Suprapubic skin (tissue), 4 donors: Measurements from ENCODE around the gene AHDC1. TPM values are rescaled to one million over a fixed set of nuclear protein-coding genes. Genes with fewer than 3 reads are reported as not detected.

Experiments
- DNase-seq, 2 donors: peaks; one replicate each; pipeline ENCODE4 v3.0.0-alpha.2; 2019; ENCODE audit warnings: low spot score in 2 of 2
- H3K27ac ChIP-seq: fragments of 200-600 bp; sonication (generic); one replicate; pipeline ENCODE4 v1.5.1; 2019
- H3K27me3 ChIP-seq: fragments of 200-600 bp; sonication (generic); one replicate; pipeline ENCODE4 v1.5.1; 2019
- H3K36me3 ChIP-seq: fragments of 200-600 bp; sonication (generic); one replicate; pipeline ENCODE4 v1.5.1; 2019
- H3K4me1 ChIP-seq: fragments of 200-600 bp; sonication (generic); one replicate; pipeline ENCODE4 v1.5.1; 2019
- H3K4me3 ChIP-seq: fragments of 200-600 bp; sonication (generic); one replicate; pipeline ENCODE4 v1.5.1; 2019; ENCODE audit warnings: mild to moderate bottlenecking
- H3K9me3 ChIP-seq: fragments of 200-600 bp; sonication (generic); one replicate; pipeline ENCODE4 v1.5.1; 2019
- CTCF ChIP-seq, 2 donors: fragments of 200-600 bp in 1 of 2; fragments of 450-650 bp in 1 of 2; sonication (generic) in 1 of 2; IDR thresholded peaks; one replicate each; pipeline ENCODE4 v1.5.1; 2016 to 2019; ENCODE audit warnings: antibody characterized with exemption in 2 of 2, mild to moderate bottlenecking in 1 of 2, moderate library complexity in 1 of 2
- EP300 ChIP-seq: sonication (generic); formaldehyde crosslinking; IDR thresholded peaks from one replicate; pipeline ENCODE4 v1.6.1; 2017; ENCODE audit warnings: antibody characterized with exemption
- POLR2A ChIP-seq, 2 donors: fragments of 450-650 bp; IDR thresholded peaks; one replicate each; pipeline ENCODE4 v1.6.1; 2017; ENCODE audit warnings: antibody characterized with exemption in 2 of 2, mild to moderate bottlenecking in 2 of 2, moderate library complexity in 2 of 2
- POLR2AphosphoS5 ChIP-seq, 3 donors: sonication (generic); formaldehyde crosslinking; IDR thresholded peaks; one replicate each; pipeline ENCODE4 v1.6.1; 2017; ENCODE audit warnings: antibody characterized with exemption in 3 of 3
- WGBS: methylation state at CpG from one replicate; pipeline ENCODE4 v1.1.5; 2018; 5-methylcytosine and 5-hydroxymethylcytosine counted together
- total RNA-seq, 4 donors: library from RNA; depleted of rRNA; stranded (reverse); fragments of >200 nt; gene quantifications; one replicate each; pipeline ENCODE4 v1.1.0, GENCODE V29; 2016

The AHDC1 gene
- total RNA-seq, 4 donors from 2014 or later = 46.7 to 103 (median 60.1) TPM

DNA sequence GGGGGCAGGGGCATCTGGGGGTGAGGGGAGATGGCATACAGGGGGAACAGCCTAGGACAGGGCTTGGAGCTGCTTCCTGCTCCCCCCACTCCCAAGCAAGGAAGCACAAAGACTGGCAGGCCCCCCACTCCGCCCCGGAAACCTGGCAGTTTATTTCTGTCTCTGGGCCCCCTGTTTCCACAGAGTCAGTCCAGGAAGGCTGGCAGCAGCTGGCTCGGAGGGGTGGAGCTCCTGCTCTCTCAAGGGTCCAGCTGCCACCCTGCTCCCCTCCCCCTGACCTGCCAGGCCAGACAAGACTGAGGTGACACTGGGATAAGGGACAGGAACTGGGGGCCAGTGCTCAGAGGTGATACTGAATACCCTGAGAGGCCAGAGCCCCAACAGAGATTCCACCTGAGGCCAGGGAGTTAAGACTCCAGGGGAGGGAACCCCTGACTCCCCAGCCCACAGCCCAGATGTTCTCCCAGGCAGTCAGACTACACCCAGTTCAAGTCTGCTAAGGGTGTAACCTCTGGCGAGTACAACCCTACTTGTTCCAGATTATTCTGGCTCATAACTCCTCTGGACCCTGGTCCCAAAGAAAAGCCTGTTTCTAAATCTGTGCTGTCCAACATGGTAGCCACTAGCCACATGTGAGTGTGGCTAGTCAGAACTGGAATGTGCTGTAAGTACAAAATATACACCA is 26.3 kb downstream of the AHDC1 start:
- Histone ChIP-seq H3K4me3 (no peak overlapping the region), H3K9me3 (no peaks in the 10 kb centered on the region), H3K36me3 (no peaks in the 10 kb centered on the region), H3K27ac (peak overlapping the region; percentile 67), H3K4me1 (peaks cover 70% of the 10 kb centered on the region), H3K27me3 (no peaks in the 10 kb centered on the region)
- DNase-seq = peak in 1 of 2 donors; percentile 73
- WGBS = 15% methylated on average over 1 of the region's 4 CpGs
- no peak for TF ChIP-seq EP300
- no peak for TF ChIP-seq POLR2AphosphoS5 (IDR thresholded peaks at IDR 0.05)
- no peak for TF ChIP-seq CTCF (IDR thresholded peaks at IDR 0.05)
- TF ChIP-seq POLR2A (IDR thresholded peaks at IDR 0.05) = no peak

DNA sequence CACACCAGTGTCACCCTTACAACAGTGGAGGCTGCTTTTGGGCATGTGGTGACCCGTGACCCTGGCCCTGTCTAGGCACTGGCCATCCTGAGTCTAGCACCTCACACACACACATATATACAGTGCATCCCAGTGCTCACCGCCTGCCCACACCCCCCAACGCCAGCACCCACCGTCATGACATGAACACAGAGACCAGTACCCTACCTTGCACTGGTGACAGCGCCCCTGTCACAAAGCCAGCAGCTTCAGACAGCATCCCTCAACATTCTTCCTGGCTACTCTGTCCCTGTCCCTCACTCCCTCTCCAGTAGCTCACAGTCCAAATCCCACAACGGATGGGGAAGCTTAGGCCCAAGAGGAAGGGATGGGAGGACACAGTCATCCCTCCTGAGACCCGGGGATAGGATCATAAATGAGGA is 27.1 kb downstream of the AHDC1 start:
- TF ChIP-seq POLR2AphosphoS5 (IDR thresholded peaks at IDR 0.05) (no peak), CTCF (IDR thresholded peaks at IDR 0.05) (no peak), POLR2A (IDR thresholded peaks at IDR 0.05) (no peak), EP300 (no peak)
- Histone ChIP-seq H3K4me1 (peaks cover 77% of the 10 kb centered on the region), H3K27me3 (no peaks in the 10 kb centered on the region), H3K36me3 (no peaks in the 10 kb centered on the region), H3K27ac (peak overlapping the region; percentile 94), H3K4me3 (no peak overlapping the region), H3K9me3 (no peaks in the 10 kb centered on the region)
- DNase-seq = no peak
- 55% methylated on average over 7 of the region's 7 CpGs for WGBS

DNA sequence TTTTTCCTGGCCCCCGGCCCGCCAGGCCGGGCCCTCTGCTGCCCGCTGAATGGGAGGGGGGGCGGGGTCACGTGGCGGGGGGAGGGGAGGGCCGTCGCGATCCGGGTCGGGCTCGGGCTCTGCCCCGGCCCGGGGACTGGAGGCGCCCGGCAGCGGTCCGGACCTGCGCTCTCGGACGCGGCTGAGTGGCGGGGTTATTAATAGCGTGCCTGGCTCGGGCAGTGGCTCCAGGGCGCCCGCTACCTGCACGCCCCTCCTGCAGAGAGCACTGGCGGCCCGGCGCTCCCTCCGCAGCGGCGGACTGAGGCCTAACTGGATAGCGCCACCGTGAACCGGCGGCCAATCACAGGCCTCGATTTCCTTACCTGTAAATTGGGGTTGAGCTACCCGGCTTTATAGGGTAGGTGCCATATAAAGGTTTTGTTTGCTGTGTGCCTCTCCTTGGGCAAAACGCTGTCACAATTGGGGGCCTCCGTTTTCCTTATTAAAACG is 28.1 kb downstream of the AHDC1 start:
- DNase-seq = no peak
- Histone ChIP-seq H3K4me3 (peak overlapping the region; percentile 59), H3K4me1 (peaks cover 79% of the 10 kb centered on the region), H3K27ac (peak overlapping the region; percentile 94), H3K27me3 (no peaks in the 10 kb centered on the region), H3K36me3 (no peaks in the 10 kb centered on the region), H3K9me3 (no peaks in the 10 kb centered on the region)
- TF ChIP-seq POLR2AphosphoS5 (IDR thresholded peaks at IDR 0.05) (no peak), POLR2A (IDR thresholded peaks at IDR 0.05) (no peak), EP300 (no peak), CTCF (IDR thresholded peaks at IDR 0.05) (no peak)
- 11% methylated on average over 20 of the region's 44 CpGs for WGBS

DNA sequence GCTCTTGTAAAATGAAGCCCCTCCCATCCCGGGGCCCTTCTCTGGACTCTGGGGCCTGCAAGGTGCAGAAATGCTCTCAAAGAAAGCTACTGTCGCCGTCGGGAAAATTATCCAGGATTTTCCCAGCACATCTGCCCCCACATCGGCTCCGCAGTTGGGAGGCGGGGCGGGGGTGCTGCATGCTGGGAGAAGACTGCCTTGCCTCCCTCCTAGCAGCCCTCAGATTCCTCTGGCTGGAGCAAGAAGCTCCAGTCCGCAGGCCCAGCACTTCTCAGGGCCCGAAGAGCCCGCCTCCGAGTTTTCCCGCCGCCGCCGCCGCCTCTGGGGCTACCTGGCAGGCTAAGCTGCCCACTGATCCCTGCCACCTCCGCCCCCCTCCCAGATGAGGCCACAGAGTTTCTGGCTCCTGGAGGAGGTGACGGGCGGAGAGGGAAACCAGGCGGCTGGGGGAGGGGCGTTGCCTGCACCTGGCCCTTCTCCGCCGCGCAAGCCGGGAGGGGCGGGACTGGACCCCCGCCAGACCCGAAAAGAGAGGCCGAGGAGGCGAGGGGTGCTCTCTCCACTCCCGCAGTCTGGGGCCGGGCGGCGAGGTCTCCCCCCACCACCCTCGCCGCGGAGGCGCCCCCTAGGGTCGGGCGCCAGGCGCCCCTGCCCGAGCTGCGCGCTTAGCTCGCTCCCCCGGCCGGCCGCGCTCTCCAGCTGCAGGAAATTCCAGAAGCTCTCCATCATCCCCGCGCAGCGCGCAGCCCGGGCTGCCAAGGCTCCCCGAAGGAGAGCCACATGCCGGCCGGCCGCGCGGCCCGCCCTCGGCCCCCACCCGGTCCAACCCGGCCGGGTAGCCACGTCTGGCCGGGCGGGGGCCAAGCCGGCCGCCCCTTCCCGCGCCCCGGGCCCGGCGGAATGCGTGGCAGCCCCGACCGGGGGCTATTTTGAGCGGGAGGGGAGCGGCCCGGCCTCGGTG is 28.8 kb downstream of the AHDC1 start:
- no peak for DNase-seq

More for the DNA sequence above, 28.8 kb downstream of the AHDC1 start:
- Histone ChIP-seq H3K27me3 (no peaks in the 10 kb centered on the region), H3K9me3 (no peaks in the 10 kb centered on the region), H3K4me1 (peaks cover 86% of the 10 kb centered on the region), H3K36me3 (no peaks in the 10 kb centered on the region), H3K27ac (peak overlapping the region; percentile 94), H3K4me3 (peak overlapping the region; percentile 59)
- 7% methylated on average over 17 of the region's 83 CpGs for WGBS
- TF ChIP-seq EP300 (no peak), POLR2AphosphoS5 (IDR thresholded peaks at IDR 0.05) (no peak), CTCF (IDR thresholded peaks at IDR 0.05) (no peak), POLR2A (IDR thresholded peaks at IDR 0.05) (no peak)
